GM23338 (cell line): ENCODE data around the gene TP53.

ENCODE experiments used
- CREB1 ChIP-seq: fragments of 250-450 bp; sonication (Bioruptor Pico); IDR thresholded peaks from 2 replicates; pipeline ENCODE4 v1.5.0; 2020; ENCODE audit warnings: low read depth, mild to moderate bottlenecking, moderate library complexity
- EZH2 ChIP-seq: fragments of 200-600 bp; sonication (generic); IDR thresholded peaks from one replicate; pipeline ENCODE4 v1.8.0; 2017; ENCODE audit warnings: antibody characterized with exemption, mild to moderate bottlenecking, low read depth; ENCODE audit not compliant: unreplicated experiment
- EZH2phosphoT487 ChIP-seq: fragments of 200-600 bp; sonication (generic); IDR thresholded peaks from one replicate; pipeline ENCODE4 v1.8.1; 2018; ENCODE audit warnings: antibody characterized with exemption; ENCODE audit not compliant: unreplicated experiment
- JUNB ChIP-seq: IDR thresholded peaks from one replicate; pipeline ENCODE4 v1.6.1; 2016; ENCODE audit warnings: antibody characterized with exemption; ENCODE audit not compliant: unreplicated experiment
- NANOG ChIP-seq: IDR thresholded peaks from 2 replicates; pipeline ENCODE4 v1.6.1; 2016; ENCODE audit warnings: antibody characterized with exemption, borderline replicate concordance
- POLR2AphosphoS5 ChIP-seq: IDR thresholded peaks from 2 replicates; pipeline ENCODE4 v1.6.1; 2016; ENCODE audit warnings: antibody characterized with exemption, low read depth
- TF ChIP-seq, protein P1 (sequence below), 2 experiments: fragments of 200-600 bp in 1 of 2; sonication (generic) in 1 of 2; conservative IDR thresholded peaks; 2 replicates each; pipeline versions ENCODE4 v1.5.1 to v1.6.1; 2016 to 2017; ENCODE audit warnings: antibody characterized with exemption in 2 of 2, low read depth in 2 of 2, mild to moderate bottlenecking in 2 of 2, moderate library complexity in 1 of 2
- TF ChIP-seq, protein P2 (sequence below): IDR thresholded peaks from one replicate; pipeline ENCODE4 v1.6.1; 2018; ENCODE audit warnings: antibody characterized with exemption; ENCODE audit not compliant: unreplicated experiment
- TF ChIP-seq, protein P3 (sequence below): IDR thresholded peaks from 2 replicates; pipeline ENCODE4 v1.6.1; 2016; ENCODE audit warnings: antibody characterized with exemption
- TF ChIP-seq, protein P4 (sequence below): fragments of 250-450 bp; sonication (Bioruptor Pico); IDR thresholded peaks from 2 replicates; pipeline ENCODE4 v1.5.0; 2020; ENCODE audit warnings: mild to moderate bottlenecking, moderate library complexity

DNA sequence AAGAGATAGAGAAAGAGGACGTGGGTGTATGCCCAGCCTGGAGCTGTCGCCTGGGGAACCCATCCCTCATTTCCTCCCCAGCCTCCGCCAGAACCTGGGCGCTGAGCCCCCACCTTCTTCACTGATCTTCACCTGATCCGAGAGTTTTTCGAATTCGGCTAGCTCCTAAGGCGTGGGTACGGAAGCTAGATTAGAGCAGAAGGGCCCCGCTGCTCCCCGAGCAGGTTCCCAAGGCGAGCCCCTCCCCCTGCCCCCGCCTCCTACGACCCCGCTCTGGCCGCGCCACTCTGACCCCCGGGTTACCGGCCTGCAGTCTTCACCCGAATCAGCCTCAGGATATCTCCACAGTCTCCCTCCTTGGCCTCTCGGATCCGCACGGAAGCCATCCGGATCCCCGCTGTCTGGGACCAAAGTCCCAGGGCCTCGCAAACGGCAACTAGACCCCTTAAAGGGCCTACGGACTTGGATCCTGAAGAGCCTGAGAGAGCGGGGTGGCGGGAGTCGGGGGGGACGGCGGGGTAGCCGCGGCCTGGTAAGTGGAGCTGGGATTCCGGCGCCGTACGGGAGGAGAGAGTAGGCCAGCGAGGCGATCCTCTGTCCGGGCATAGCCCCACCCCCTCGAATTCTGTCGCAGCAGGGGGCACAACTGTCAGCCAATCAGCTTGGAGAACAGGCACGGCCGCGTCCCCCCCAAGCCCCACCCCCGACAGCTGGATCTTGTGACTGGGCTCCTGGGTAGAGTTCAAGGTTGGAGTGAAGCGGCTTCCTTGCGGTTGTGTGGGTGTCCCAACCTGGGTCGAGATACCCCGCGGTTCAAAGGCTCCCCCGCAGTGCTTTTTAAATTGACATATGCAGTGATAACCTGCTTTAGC is 59.8 kb downstream of the TP53 start, which contains the start of gene SAT2:
- TF ChIP-seq, protein P1, sequence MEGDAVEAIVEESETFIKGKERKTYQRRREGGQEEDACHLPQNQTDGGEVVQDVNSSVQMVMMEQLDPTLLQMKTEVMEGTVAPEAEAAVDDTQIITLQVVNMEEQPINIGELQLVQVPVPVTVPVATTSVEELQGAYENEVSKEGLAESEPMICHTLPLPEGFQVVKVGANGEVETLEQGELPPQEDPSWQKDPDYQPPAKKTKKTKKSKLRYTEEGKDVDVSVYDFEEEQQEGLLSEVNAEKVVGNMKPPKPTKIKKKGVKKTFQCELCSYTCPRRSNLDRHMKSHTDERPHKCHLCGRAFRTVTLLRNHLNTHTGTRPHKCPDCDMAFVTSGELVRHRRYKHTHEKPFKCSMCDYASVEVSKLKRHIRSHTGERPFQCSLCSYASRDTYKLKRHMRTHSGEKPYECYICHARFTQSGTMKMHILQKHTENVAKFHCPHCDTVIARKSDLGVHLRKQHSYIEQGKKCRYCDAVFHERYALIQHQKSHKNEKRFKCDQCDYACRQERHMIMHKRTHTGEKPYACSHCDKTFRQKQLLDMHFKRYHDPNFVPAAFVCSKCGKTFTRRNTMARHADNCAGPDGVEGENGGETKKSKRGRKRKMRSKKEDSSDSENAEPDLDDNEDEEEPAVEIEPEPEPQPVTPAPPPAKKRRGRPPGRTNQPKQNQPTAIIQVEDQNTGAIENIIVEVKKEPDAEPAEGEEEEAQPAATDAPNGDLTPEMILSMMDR (conservative IDR thresholded peaks at IDR 0.05; ENCODE audit: low read depth in 2 of 2), result no peak
- TF ChIP-seq EZH2phosphoT487 (no peak), POLR2AphosphoS5 (peak; percentile 82), CREB1 (CRISPR knock-in tag) (peak; percentile 24; the same call in 1 of the 2 replicates), EZH2 (no peak), JUNB (no peak), NANOG (no peak)
- TF ChIP-seq, protein P2, sequence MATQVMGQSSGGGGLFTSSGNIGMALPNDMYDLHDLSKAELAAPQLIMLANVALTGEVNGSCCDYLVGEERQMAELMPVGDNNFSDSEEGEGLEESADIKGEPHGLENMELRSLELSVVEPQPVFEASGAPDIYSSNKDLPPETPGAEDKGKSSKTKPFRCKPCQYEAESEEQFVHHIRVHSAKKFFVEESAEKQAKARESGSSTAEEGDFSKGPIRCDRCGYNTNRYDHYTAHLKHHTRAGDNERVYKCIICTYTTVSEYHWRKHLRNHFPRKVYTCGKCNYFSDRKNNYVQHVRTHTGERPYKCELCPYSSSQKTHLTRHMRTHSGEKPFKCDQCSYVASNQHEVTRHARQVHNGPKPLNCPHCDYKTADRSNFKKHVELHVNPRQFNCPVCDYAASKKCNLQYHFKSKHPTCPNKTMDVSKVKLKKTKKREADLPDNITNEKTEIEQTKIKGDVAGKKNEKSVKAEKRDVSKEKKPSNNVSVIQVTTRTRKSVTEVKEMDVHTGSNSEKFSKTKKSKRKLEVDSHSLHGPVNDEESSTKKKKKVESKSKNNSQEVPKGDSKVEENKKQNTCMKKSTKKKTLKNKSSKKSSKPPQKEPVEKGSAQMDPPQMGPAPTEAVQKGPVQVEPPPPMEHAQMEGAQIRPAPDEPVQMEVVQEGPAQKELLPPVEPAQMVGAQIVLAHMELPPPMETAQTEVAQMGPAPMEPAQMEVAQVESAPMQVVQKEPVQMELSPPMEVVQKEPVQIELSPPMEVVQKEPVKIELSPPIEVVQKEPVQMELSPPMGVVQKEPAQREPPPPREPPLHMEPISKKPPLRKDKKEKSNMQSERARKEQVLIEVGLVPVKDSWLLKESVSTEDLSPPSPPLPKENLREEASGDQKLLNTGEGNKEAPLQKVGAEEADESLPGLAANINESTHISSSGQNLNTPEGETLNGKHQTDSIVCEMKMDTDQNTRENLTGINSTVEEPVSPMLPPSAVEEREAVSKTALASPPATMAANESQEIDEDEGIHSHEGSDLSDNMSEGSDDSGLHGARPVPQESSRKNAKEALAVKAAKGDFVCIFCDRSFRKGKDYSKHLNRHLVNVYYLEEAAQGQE, result no peak
- TF ChIP-seq, protein P3, sequence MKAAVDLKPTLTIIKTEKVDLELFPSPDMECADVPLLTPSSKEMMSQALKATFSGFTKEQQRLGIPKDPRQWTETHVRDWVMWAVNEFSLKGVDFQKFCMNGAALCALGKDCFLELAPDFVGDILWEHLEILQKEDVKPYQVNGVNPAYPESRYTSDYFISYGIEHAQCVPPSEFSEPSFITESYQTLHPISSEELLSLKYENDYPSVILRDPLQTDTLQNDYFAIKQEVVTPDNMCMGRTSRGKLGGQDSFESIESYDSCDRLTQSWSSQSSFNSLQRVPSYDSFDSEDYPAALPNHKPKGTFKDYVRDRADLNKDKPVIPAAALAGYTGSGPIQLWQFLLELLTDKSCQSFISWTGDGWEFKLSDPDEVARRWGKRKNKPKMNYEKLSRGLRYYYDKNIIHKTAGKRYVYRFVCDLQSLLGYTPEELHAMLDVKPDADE, result no peak
- TF ChIP-seq, protein P4, sequence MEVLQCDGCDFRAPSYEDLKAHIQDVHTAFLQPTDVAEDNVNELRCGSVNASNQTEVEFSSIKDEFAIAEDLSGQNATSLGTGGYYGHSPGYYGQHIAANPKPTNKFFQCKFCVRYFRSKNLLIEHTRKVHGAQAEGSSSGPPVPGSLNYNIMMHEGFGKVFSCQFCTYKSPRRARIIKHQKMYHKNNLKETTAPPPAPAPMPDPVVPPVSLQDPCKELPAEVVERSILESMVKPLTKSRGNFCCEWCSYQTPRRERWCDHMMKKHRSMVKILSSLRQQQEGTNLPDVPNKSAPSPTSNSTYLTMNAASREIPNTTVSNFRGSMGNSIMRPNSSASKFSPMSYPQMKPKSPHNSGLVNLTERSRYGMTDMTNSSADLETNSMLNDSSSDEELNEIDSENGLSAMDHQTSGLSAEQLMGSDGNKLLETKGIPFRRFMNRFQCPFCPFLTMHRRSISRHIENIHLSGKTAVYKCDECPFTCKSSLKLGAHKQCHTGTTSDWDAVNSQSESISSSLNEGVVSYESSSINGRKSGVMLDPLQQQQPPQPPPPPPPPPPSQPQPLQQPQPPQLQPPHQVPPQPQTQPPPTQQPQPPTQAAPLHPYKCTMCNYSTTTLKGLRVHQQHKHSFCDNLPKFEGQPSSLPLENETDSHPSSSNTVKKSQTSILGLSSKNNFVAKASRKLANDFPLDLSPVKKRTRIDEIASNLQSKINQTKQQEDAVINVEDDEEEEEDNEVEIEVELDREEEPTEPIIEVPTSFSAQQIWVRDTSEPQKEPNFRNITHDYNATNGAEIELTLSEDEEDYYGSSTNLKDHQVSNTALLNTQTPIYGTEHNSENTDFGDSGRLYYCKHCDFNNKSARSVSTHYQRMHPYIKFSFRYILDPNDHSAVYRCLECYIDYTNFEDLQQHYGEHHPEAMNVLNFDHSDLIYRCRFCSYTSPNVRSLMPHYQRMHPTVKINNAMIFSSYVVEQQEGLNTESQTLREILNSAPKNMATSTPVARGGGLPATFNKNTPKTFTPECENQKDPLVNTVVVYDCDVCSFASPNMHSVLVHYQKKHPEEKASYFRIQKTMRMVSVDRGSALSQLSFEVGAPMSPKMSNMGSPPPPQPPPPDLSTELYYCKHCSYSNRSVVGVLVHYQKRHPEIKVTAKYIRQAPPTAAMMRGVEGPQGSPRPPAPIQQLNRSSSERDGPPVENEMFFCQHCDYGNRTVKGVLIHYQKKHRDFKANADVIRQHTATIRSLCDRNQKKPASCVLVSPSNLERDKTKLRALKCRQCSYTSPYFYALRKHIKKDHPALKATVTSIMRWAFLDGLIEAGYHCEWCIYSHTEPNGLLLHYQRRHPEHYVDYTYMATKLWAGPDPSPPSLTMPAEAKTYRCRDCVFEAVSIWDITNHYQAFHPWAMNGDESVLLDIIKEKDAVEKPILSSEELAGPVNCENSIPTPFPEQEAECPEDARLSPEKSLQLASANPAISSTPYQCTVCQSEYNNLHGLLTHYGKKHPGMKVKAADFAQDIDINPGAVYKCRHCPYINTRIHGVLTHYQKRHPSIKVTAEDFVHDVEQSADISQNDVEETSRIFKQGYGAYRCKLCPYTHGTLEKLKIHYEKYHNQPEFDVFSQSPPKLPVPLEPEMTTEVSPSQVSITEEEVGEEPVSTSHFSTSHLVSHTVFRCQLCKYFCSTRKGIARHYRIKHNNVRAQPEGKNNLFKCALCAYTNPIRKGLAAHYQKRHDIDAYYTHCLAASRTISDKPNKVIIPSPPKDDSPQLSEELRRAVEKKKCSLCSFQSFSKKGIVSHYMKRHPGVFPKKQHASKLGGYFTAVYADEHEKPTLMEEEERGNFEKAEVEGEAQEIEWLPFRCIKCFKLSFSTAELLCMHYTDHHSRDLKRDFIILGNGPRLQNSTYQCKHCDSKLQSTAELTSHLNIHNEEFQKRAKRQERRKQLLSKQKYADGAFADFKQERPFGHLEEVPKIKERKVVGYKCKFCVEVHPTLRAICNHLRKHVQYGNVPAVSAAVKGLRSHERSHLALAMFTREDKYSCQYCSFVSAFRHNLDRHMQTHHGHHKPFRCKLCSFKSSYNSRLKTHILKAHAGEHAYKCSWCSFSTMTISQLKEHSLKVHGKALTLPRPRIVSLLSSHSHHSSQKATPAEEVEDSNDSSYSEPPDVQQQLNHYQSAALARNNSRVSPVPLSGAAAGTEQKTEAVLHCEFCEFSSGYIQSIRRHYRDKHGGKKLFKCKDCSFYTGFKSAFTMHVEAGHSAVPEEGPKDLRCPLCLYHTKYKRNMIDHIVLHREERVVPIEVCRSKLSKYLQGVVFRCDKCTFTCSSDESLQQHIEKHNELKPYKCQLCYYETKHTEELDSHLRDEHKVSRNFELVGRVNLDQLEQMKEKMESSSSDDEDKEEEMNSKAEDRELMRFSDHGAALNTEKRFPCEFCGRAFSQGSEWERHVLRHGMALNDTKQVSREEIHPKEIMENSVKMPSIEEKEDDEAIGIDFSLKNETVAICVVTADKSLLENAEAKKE (CRISPR knock-in tag), result no peak
